ENCODE results near the gene PRDM7.
A peak's percentile ranks its signal among the peaks of the same experiment; 100 is the strongest.
"Not testable (repeated sequence)": the region's sequence is repeated elsewhere in the genome, so short reads cannot be mapped to it uniquely, and the experiment has no call there.

Gene PRDM7

DNA sequence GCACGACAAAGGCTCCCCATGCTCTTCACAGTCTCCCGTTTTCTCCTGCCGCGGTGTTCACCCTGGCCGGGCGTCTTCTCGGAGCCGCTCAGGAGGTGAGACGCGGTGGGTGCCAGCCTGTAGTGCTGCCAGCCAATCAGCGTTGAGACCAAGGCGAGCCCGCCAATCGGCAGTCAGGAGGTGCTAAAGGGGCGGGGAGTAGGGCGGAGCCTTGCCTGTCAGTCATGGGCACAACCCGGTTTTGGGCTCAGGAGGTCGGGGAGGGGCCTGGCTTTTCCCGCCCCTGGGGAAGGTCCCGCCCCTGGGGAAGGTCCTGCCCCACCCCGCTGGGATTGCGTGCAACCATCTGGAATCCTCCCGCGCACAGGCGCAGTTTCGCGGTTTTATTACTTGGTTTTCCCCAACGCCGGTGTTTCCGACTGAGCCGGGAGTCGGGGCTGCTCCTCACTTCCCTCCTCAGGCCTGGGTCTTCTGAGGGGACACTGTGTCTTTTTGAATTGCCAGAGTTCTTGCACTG is at the start of gene PRDM7:
Gene PRDM7 (minus strand): TSS at position 92 of the 517 bp plus-strand sequence. CDS start 1,421 bp downstream, outside the sequence.
- DNase-seq (ENCODE audit: low read depth in 1 of 2, low spot score in 1 of 2), result peak; percentile 88 to 95

DNA sequence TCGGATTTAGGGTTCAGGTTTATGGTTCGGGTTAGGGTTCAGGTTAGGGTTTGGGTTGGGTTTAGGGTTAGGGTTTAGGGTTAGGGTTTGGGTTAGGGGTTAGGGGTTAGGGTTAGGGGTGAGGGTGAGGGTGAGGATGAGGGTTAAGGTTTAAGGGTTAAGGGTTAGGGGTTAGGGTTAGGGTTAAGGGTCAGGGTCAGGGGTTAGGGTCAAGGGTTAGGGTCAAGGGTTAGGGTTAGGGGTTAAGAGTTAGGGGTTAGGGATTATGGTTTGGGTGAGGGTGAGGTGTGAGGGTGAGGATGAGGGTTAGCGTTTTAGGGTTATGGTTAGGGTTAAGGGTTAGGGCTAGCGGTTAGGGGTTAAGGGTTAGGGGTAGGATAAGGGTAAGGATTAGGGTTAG is 44.7 kb upstream of the PRDM7 start:
- not testable (repeated sequence) for DNase-seq (ENCODE audit: low read depth in 1 of 2, low spot score in 1 of 2)

DNA sequence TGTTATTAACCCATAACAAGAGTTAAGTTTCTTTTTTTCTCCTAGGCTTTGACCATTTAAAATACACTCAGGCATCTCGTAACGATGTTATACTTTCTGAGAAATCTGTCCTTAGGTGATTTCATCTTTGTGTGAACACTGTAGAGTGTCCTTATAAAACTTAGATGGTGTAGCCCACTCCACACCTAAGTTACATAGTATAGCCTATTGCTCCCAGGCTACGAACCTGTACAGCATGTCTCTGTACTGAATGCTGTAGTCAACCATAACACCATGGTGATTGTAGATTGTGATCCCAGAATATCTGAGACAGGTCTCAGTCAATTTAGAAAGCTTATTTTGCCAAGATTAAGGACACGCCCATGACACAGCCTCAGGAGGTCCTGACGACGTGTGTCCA is 30.5 kb upstream of the PRDM7 start:
- DNase-seq (ENCODE audit: low read depth in 1 of 2, low spot score in 1 of 2), result not testable (repeated sequence)

DNA sequence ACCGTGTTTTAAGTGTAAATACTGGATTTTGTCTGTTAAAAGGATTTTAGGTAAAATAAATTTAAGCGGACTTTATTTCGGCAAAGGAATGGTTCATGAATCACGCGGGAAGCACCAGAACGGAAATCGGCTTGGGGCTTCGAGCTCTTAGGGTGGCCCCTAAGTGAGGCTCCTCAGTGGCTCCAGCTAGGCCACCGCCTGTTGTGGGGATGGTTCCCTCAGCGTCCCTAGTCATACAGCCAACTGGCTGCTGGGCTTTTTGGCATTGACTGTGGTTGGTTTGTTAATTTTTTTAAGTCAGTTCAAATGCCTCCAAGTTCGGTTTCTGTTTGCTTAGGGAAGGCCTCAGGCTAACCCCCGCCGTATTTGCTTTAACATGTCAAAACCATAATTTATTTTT is 29.9 kb upstream of the PRDM7 start:
- not testable (repeated sequence) for DNase-seq (ENCODE audit: low read depth in 1 of 2, low spot score in 1 of 2)

DNA sequence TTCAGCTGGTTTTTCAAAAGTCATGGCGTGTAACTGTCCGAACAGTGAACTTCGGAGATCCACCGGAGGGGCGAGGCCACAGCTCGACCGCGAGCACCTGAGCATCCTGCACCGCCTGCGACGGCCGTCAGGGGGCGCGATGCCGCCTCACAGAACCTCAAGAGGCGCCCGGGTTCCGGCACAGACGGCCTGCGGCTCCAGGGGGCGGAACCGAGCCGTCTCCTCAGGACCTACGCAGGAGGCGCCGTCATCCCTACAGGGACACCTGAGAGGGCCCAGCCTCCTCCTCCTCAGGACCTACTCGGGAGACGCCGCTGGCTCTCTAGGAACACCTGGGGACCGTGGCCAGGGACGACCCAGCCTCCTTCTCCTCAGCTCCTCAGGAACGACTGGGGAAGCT is 29.1 kb upstream of the PRDM7 start:
- peak in 1 of 2 donors; percentile 62 for DNase-seq (ENCODE audit: low read depth in 1 of 2, low spot score in 1 of 2)

DNA sequence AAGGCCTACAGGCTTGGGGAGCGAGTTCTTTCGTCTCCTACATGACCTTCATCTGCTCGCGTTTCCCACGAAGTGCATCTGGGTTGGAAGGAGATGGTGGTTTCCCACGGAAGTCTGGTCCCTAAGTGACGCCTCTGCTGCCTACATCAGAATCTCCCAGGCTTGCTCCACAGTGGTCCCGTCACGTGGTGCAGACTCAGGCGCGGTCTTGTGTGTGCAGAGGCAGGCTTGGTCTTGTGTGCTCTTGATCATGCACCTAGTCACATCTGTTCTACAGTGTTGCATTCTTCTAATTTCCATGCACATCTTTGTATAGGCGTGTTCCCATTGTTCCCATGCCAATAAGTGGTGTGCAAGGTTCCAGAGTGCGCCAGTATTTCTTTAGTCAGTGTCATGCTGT is 27.6 kb upstream of the PRDM7 start:
- not testable (repeated sequence) for DNase-seq (ENCODE audit: low read depth in 1 of 2, low spot score in 1 of 2)

DNA sequence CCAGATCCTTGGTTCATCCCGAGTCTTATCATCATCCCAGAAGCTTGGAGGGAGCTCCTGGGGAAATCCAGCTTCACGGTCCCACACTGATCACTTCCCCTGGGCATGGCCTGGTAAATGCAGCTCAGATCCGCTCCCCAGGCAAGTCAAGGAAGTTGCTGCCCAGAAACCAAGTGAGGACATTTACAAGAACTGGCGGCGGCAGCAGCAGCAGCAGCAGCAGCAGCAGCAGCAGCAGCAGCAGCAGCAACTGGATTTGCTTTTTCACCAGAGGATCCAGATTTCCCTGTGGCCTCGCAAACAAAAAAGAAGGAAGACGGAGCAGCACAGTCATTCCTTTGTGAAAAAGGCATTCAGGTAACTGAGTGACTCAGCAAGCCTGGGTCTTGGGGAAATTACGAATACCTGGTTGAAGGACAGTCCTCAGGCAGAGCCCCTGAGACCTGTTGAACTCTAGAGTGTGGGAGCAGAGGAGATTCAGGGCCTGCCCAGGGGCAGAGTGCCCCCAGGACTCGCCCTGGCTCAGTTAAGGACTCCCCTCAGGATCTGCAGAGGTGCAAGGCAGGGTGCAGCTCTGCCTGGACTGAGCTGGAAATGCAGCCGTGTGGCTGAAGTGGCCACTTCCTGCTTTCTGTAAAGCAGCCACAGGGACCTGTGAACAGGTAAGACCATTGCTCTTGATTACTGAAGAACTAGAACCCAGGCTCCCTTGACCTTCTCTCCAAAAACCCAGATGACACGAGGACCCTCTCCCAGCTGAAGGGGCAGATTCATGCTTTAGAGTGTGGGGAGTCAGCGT is 25.2 kb upstream of the PRDM7 start:
- DNase-seq (ENCODE audit: low read depth in 1 of 2, low spot score in 1 of 2), result not testable (repeated sequence)

DNA sequence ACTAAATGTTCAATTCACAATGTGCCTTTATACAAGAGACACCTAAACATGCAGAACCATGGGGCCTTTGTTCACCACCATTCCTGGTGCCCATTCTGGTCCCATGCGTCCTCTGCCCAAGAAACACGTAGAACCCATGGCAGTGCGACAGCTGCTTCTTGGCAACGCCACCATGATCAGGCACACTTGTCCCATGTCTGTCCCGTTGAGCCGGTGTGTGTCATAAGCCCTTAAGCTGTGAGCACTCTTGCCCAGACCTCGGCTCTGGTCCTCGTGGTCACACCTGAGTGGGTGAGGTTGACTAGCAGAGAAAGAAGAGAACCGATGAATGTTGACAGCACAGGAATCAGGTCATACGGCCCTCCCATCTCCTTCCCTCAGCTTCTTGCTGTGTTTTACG is 24.2 kb upstream of the PRDM7 start:
- DNase-seq (ENCODE audit: low read depth in 1 of 2, low spot score in 1 of 2), result not testable (repeated sequence)

DNA sequence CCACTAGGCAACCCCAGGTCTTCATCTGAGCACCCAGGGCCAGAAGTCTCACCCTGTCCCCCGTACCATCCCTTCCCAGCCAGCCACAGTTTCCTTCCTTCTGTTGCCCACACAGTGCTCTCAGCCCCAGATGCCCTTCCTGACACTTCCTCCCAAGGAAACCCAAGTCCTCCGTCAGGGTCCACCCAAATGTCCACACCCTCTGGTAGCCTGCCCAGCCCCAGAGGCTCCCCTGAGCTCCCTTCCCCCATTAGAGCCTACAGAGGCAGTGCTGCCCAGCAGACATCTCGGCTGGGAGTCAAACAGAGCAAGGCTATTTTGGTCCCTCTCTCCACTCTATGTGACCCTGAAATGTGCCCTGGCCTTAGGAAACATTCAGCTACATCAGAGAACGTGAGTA is 23.7 kb upstream of the PRDM7 start:
- DNase-seq (ENCODE audit: low read depth in 1 of 2, low spot score in 1 of 2), result not testable (repeated sequence)

DNA sequence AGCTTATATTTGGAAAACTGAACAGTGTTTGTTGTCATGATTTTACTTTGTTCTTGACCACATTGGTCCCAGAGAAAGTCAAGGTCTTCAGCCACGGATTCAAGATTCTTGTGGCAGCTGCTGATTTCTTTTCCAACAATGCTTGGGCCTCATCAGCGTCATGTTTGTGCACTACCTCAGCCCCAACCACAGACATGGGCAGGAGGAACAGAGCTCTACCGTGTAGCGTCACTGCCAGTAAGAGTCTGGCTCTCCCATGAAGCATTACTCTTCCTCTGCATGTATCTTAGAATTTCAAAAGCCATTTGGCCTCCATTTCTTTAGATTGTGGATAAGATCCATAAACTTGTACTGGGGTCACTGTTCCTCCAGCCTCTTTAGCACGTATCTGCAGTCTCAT is 23.1 kb upstream of the PRDM7 start:
- not testable (repeated sequence) for DNase-seq (ENCODE audit: low read depth in 1 of 2, low spot score in 1 of 2)

DNA sequence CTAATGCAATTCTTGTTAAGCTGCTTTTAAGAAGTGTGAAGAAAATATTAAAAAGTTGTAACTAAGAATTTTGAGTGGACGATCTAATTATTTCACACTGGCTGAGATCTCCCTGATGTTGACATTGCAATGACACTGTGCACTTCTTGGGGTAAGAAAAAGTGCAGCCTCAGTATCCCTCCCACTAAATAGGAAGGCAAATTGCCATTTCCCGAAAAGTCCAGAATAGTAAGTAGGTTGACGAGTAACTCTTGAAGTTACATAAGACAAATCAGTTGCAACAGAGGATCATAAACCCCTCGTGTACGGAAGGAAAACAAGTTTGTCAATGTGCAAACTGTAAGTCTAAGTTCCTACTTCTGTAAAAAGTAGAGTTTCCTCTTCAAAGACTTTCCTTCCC is 21.8 kb upstream of the PRDM7 start:
- DNase-seq (ENCODE audit: low read depth in 1 of 2, low spot score in 1 of 2), result not testable (repeated sequence)

DNA sequence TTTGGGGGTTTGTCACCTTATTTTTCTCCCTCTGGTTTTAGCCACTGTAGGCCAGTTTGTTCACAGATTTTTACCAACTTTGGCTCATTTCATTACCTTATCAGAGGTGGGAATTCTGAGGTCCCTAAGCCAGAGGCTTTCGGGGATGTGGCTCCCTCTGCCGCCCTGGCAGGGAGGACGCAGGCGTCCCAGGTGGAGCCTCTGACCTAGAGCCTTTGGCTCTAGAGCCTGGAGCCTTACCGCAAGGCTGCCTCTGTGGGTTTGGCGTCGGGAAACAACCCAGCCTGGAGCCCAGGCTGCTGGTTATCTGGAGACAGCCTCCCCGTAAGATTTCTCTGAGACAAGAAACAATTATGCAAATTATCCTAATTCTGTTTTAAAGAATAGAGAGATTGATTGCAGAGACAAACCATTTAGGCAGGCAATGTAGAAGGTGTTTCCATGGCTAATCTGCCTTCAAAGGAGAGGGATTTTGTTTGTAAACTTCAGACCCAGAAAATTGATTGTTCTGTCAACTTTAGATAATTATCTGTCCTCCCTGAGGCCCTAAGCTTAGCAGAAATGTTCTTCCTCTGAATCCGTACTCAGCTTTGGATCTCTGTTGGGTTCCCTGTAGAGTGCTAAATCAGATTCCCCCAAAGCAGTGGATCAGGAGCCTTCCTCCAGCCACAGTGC is 20.0 kb upstream of the PRDM7 start:
- not testable (repeated sequence) for DNase-seq (ENCODE audit: low read depth in 1 of 2, low spot score in 1 of 2)

DNA sequence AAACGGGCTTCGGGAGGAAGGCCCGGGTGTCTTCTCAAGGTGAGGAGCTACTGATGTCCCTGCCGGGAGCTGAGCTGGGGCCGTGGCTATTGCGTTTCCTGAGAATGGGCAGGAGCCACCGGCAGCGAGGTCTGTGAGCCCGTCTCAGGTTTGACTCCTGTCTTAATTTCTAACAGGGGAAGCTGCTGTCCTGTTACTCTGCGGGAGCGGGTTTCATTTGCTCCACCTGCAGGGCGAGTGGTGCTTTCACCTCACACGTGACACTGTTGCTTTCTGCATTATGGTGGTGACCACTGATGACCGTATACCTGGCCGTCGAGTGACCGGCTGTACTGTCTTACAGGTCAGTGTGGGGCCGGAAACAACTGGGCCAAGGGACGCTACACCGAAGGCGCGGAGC is 17.7 kb upstream of the PRDM7 start:
- DNase-seq (ENCODE audit: low read depth in 1 of 2, low spot score in 1 of 2), result not testable (repeated sequence)

DNA sequence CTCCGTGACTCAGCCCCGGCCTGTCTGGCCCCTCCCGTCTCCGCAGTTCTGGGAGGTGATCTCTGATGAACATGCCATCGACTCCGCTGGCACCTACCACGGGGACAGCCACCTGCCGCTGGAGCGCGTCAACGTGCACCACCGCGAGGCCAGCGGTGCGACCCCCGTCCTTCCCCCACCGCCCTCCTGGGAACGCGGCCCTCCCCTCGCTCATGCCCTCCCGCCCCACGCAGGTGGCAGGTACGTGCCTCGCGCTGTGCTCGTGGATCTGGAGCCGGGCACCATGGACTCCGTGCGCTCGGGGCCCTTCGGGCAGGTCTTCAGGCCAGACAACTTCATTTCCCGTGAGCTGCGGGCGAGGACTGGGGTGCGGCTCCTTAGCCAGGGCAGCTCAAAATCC is 17.2 kb upstream of the PRDM7 start:
- DNase-seq (ENCODE audit: low read depth in 1 of 2, low spot score in 1 of 2), result not testable (repeated sequence)

DNA sequence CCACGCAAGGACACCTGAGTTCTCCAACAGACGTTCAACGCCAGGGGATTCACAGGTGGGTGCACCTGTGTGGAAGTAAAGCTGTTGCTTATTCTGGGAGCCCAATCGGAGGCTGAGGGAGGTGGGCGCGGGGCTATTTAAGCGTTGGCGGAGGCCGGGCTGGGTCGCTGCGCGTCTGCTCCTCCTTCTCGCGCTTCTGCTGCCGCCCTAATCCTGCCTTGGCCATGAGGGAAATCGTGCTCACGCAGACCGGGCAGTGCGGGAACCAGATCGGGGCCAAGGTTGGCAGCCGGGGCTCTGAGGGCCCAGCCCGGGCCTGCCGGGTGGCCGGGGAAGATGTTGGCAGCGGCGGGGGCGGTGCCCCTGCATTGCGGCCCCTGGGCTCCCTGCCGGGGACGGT is 16.7 kb upstream of the PRDM7 start:
- DNase-seq (ENCODE audit: low read depth in 1 of 2, low spot score in 1 of 2), result not testable (repeated sequence)

DNA sequence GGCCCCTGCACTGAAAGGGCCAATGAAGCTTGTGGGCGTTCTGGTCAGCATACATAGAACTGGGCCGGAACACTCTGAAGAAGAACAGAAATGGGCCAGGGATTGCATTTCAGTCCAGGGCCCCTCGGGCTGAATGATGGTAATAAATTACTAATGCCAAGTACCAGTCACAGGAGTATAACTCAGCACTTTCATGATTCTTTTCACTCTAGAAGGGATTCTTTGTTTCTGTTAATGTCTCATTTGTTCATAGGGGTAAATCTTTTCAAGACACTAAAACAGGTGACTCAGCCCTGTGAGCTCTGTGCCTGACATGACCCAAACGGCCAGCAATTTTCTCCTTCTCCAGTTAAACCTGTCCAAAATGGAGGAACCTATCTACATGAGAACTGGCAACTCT is 15.7 kb upstream of the PRDM7 start:
- DNase-seq (ENCODE audit: low read depth in 1 of 2, low spot score in 1 of 2), result not testable (repeated sequence)

DNA sequence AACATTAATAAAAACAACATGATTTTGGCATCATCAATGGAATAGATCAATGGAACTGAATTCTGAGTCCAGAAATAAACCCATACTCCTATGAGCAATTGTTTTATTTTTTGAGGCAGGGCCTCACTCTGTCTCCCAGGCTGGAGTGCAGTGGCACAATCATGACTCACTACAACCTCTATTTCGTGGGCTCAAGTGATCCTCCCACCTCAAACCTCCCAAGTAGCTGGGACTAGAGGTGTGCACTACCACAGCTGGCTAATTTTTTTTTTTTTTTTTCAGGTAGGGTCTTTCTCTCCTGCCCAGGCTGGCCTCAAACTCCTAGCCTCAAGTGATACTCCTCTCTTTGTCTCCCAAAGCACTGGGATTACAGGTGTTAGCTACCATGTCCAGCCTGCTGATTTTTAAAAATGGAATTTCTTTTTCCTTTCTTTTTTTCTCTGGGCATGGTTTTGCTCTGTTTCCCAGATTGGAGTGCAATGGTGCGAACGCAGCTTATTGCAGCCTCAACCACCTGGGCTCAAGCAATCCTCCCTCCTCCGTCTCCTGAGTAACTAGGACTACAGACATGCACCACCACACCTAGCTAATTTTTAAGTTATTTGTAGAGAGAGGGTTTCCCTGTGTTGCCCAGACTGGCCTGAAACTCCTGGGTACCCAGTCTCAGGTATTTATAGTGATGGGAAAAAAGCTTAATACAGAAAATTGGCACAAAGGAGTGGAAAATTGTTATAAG is 7.3 kb upstream of the PRDM7 start:
- DNase-seq (ENCODE audit: low read depth in 1 of 2, low spot score in 1 of 2), result no peak

DNA sequence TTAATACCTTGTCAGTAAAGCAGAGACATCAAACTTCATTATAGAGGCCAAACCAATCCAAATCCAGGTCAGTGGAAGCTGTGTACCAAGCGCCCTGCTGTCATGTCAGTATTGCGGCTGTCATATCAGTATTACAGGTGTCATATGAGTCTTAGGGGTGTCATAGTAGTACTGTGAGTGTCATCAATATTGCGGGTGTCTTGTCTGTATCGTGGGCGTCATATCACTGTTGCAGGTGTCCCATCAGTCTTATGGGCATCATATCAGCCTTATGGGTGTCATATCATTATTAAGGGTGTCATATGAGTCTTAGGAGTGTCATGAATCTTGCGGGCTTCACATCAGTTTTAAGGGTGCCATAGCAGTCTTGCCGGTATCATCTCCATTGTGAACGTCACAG is 6.0 kb upstream of the PRDM7 start:
- no peak for DNase-seq (ENCODE audit: low read depth in 1 of 2, low spot score in 1 of 2)

DNA sequence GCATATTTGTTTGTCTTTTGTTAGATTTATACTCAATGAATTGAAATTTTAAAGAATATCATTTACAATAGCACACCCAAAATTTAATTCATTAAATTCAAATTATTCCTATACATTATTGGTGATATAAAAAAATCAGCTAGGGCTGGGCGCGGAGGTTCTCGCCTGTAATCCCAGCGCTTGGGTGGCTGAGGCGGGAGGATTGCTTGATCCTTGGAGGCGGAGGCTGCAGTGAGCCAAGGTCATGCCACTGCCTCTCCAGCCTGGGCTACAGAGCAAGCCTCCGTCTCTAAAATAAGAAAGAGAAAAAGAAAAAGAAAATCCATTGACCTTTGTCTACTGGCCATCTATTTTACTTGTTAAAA is 4.5 kb upstream of the PRDM7 start:
- DNase-seq (ENCODE audit: low read depth in 1 of 2, low spot score in 1 of 2), result no peak

DNA sequence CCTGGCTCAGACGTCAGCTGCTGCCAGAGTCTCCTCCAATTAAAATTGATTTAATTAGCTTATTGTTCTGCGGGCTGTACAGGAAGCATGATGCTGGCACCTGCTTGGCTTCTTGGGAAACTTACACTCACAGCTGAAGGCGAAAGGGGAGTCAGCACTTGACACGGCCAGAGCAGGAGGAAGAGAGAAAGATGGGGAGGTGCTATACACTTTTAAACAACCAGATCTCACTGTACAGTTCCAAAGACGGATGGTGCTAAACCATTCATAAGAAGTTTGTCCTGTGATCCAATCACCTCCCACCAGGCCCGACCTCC is 1.4 kb upstream of the PRDM7 start:
- no peak for DNase-seq (ENCODE audit: low read depth in 1 of 2, low spot score in 1 of 2)

DNA sequence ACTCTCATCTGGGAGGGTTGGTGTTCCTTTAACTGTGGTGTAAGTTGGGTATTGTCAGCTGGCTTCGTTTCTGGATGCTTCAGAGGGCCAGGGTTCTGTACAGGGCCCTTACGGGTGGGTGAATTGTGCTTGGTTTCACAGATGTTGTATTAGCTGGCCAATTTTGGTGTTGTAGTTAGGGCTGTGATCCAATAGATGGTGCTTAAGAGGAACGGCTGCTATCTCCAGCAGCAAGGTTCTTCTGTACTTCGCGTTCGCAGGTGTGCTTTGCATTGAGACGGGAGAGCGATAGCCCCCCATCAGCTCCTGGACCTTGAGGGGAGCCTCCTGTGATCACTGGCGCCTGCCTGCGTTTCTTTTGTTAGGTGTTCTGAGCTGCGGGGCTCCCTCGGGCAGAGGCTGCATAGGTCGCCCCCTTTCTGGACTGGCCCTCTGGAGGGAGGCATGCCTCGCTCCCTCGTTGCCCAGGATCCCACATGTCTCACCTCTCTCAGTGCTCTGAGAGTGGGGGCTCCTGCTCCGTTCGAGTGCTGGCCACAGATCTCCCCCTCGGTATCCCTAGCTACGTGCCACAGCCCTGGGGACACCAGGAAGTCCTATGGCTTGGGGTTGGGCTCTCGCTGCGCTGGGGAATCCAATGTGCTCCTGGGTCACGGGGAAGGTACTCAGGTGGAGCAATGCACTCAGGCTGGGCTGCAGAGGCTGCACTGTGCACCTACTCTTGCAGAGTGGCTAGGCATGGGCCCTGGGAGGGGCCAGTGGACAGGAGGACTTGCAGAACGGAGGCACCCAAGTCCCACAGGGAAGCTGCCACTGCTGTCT is 837 bp upstream of the PRDM7 start:
- peak in 1 of 2 donors; percentile 8 for DNase-seq (ENCODE audit: low read depth in 1 of 2, low spot score in 1 of 2)

Data from activated T-helper 1 cell treated with anti-CD3 and anti-CD28 coated beads, Interleukin-2, amount 50 U/mL, for 16 hours (primary cell).